ENCODE measurements around the gene PTX3.

DNA sequence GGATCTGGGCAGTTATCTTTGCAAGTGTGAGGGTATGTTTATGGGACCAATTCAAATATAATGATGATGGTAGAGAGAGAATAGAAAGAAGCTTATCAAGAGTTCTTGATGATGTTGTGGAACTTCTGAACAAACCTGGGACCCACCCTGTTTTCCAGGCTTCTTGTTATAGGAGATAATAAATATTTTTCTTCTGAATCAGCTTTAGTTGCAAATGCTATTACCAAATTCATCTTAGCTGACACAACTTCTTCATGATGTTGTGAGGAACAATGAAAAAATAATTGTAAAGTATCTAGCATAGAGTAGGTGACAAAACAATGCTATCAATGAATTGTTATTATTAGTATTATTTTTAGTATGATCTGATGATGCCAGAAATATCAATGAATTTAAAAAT, 43.5 kb upstream of the PTX3 start:
- TF ChIP-seq EZH2 (IDR thresholded peaks at IDR 0.05; ENCODE audit: low read length, missing control alignments) = no peak
- TF ChIP-seq, protein P1, sequence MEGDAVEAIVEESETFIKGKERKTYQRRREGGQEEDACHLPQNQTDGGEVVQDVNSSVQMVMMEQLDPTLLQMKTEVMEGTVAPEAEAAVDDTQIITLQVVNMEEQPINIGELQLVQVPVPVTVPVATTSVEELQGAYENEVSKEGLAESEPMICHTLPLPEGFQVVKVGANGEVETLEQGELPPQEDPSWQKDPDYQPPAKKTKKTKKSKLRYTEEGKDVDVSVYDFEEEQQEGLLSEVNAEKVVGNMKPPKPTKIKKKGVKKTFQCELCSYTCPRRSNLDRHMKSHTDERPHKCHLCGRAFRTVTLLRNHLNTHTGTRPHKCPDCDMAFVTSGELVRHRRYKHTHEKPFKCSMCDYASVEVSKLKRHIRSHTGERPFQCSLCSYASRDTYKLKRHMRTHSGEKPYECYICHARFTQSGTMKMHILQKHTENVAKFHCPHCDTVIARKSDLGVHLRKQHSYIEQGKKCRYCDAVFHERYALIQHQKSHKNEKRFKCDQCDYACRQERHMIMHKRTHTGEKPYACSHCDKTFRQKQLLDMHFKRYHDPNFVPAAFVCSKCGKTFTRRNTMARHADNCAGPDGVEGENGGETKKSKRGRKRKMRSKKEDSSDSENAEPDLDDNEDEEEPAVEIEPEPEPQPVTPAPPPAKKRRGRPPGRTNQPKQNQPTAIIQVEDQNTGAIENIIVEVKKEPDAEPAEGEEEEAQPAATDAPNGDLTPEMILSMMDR (conservative IDR thresholded peaks at IDR 0.05 in 1 of 2, IDR thresholded peaks at IDR 0.05 in 1 of 2; ENCODE audit: low read depth in 1 of 2, low read length in 2 of 2) = no peak

All from fibroblast of lung (primary cell).